Ishikawa (cell line): ENCODE data around the gene GAS7.

Experiments
- CEBPB ChIP-seq: IDR thresholded peaks from 2 replicates; pipeline ENCODE4 v1.6.1; 2012
- CREB1 ChIP-seq: IDR thresholded peaks from 2 replicates; pipeline ENCODE4 v1.6.1; 2012; ENCODE audit warnings: low read depth
- EGR1 ChIP-seq: IDR thresholded peaks from 2 replicates; pipeline ENCODE4 v1.6.1; 2012
- EP300 ChIP-seq: IDR thresholded peaks from 2 replicates; pipeline ENCODE4 v1.6.1; 2012; ENCODE audit warnings: borderline replicate concordance
- FOXM1 ChIP-seq: IDR thresholded peaks from 2 replicates; pipeline ENCODE4 v1.6.1; 2012; ENCODE audit warnings: low read depth, borderline replicate concordance
- MAX ChIP-seq: IDR thresholded peaks from 2 replicates; pipeline ENCODE4 v1.6.1; 2012
- NFIC ChIP-seq: IDR thresholded peaks from 2 replicates; pipeline ENCODE4 v1.6.1; 2012
- RAD21 ChIP-seq: IDR thresholded peaks from 2 replicates; pipeline ENCODE4 v1.6.1; 2012; ENCODE audit warnings: low read depth
- REST ChIP-seq: IDR thresholded peaks from 2 replicates; pipeline ENCODE4 v1.6.1; 2012; ENCODE audit warnings: low read depth, mild to moderate bottlenecking
- TAF1 ChIP-seq: IDR thresholded peaks from 2 replicates; pipeline ENCODE4 v1.6.1; 2012; ENCODE audit warnings: low read depth, mild to moderate bottlenecking
- TCF12 ChIP-seq: IDR thresholded peaks from 2 replicates; pipeline ENCODE4 v1.6.1; 2012; ENCODE audit warnings: low read depth
- TEAD4 ChIP-seq: IDR thresholded peaks from 2 replicates; pipeline ENCODE4 v1.6.1; 2012
- USF1 ChIP-seq: IDR thresholded peaks from 2 replicates; pipeline ENCODE4 v1.6.1; 2012
- YY1 ChIP-seq: IDR thresholded peaks from 2 replicates; pipeline ENCODE4 v1.6.1; 2012; ENCODE audit warnings: low read depth
- ZBTB7A ChIP-seq: IDR thresholded peaks from 2 replicates; pipeline ENCODE4 v1.6.1; 2012; ENCODE audit warnings: low read depth

GAS7 gene

GRCh38 chr17:10192461-10192860 is 5.9 kb downstream of the GAS7 start:
- TF ChIP-seq REST = no peak
- TF ChIP-seq ZBTB7A = no peak
- TF ChIP-seq CREB1 = no peak
- no peak for TF ChIP-seq FOXM1
- no peak for TF ChIP-seq NFIC
- TF ChIP-seq EGR1 = no peak
- TF ChIP-seq RAD21 = no peak
- no peak for TF ChIP-seq CEBPB
- TF ChIP-seq EP300 = no peak
- TF ChIP-seq TAF1 = no peak
- no peak for TF ChIP-seq YY1
- no peak for TF ChIP-seq MAX

- TF ChIP-seq YY1 (no peak), TAF1 (no peak), RAD21 (no peak), TEAD4 (no peak), ZBTB7A (no peak), CEBPB (no peak), REST (no peak), EGR1 (no peak), USF1 (no peak), NFIC (no peak), EP300 (no peak), TCF12 (no peak), MAX (no peak), FOXM1 (no peak), CREB1 (no peak)
Observed at GRCh38 chr17:10187456-10187855, 10.9 kb downstream of the GAS7 start.

- no peak for TF ChIP-seq TCF12
- TF ChIP-seq EP300 = no peak
- no peak for TF ChIP-seq YY1
- no peak for TF ChIP-seq MAX
- no peak for TF ChIP-seq REST
- no peak for TF ChIP-seq USF1
- TF ChIP-seq EGR1 = no peak
- TF ChIP-seq ZBTB7A = no peak
- TF ChIP-seq TEAD4 = no peak
- TF ChIP-seq NFIC = no peak
- TF ChIP-seq FOXM1 = no peak
- no peak for TF ChIP-seq TAF1
Observed at GRCh38 chr17:10186771-10187410, 11.5 kb downstream of the GAS7 start.
